Activated CD4-positive, alpha-beta T cell treated with anti-CD3 and anti-CD28 coated beads, Interleukin-2, amount 50 U/mL, for 24 hours (primary cell): Measurements from ENCODE around the gene MACO1.
"Not testable (repeated sequence)": the region's sequence is repeated elsewhere in the genome, so short reads cannot be mapped to it uniquely, and the experiment has no call there.

Experiments
- DNase-seq, 2 donors: peaks; one replicate each; pipeline ENCODE4 v3.0.0-alpha.2; 2020; ENCODE audit warnings: low read depth in 1 of 2, low spot score in 1 of 2

Gene MACO1

DNA sequence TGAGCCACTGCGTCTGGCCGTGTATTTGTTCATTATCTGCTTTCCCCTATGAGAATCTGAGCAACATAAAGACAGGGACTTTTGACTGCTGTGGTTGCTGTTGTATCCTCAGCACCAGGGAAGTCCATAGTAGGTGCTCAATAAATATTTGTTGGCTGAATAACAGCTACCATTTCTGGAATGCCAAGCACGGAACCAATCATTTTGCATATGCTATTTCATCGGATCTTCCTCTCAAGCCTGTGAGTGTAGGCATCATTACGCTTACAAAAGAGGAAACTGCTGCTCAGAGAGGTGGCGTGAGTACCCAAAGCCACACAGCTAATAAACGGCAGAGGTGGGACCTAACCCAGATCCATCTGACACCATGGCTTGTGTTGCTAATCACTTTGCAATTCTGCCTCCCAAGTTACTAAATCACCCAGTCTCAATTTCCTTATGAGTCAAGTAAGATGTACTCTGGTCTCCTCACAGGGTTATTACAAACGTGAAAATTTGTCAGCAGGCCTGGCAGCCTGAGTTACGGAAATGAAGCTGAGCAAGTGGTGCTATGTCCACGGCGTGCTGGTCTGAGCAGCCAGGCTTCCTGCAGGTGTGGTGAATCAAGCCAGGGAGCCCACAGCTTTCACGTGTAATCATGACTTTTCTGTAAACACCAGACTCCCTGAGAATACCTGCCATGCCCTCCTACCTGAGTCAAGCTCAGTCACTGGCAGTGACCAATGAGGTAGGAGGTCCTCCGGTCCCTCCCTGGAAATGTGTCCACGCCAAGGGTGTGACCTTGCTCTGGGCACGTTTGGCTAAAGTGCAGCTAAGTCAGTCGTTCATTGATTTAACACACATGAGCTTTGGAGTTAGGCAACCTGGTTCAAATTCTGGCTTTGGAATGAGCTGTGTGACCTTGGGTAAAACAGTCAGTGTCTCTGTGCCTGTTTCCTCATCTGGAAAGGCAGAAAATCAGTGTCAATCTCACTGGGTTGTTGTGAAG is 5.3 kb upstream of the MACO1 start:
- DNase-seq, result no peak

GRCh38 chr1:25427696-25428095 is 3.0 kb upstream of the MACO1 start:
- DNase-seq, result no peak

DNA sequence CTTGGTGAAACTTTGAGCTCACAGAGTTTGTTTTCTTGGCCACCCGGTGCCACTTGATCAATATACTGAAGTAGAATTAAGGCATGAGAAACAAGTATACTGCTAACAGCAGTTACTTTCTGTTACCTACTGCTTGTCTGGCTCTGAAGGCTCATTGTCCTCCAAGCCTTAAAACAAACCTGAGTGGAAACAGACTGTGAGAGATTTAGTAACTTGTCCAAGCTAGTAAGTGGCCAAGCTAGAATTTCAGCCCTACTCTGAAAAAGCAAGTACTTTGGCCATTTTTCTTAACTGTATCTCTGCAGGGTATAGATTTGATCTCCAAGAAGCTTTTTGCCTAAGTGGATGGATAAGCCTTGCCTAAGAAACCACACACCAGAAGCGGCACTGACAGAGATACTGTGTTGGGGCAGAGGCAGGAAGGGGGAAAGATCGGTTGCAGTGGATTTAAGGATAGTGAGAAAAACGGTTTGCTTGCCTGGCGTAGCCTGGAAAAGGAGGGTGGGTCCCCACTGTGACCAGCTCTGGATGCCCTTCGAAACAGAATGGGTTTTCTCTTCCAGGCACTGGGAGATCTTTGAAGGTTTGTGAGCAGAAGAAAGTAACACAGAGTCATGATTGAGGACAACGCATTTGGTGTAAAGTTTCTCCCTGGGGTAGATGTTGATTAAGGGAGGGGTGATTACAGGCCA is 2.1 kb upstream of the MACO1 start:
- no peak for DNase-seq

- DNase-seq, result no peak
Observed at GRCh38 chr1:25430967-25431881, 527 bp downstream of the MACO1 start.

GRCh38 chr1:25431955-25432719 is 1.4 kb downstream of the MACO1 start:
- DNase-seq, result no peak

DNA sequence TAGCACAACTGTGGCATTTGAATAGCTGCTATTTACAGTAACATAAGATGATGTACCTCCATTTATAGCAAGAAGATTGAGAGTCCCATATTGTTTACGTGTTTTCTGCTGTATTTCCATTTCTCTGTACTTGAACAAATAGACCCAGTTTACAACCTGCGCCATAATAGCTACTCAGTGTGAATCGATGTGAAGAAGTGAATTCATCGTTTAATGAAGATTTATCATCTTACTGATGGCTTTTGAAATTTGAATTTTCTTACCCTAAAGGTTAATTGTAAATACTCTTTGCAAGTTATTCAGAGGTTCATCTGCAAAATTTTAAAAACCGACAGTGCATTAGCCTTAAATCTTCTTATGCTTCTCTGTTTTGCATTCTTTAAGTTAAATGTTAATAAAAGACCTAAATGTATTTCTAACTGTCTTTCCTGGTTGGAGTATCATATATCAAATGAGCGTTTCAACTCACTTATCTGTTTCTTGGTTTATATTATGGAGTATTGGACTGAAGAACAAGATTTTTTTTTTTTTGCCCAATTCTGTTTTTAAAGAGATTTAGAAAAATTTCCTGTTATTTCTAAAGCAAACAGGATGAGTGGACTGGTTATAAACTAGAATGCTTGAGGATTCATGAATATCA is 2.2 kb downstream of the MACO1 start:
- no peak for DNase-seq

DNA sequence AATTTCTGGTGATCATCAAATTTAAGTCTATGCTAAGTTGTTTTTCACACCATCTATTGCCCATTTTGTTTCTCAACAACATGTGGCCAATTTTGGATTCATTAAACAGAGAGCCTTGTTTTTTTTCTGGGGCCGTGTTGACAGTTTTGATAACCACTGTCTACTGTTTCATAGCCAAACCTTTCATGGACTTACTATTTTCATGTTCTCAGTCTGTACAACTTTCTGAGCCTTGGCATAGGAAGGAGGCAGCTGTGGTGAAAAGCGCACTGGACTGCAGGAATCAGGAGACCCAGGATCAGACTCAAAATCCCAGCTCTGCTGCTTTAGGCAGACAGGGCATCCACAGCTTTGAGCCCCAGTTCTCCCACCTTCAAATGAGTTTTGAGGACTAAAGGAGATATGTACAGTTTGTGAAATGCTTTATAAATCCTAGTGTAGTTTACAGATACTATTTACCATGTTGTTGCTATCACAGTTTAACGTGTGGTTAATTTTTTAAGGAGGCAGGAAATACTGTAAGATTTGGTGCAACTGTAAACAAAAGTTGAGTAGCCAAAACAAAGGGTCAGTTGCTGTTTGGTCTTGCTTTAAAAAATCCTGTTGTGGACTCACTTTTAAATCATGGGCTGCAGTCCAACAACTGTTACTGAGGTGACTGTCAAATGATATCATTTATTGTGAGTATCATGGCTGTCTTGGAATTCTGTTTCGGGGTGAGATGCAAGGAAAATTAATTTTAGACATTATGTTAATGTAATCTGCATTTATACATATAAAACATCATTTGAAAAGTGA is 2.9 kb downstream of the MACO1 start:
- no peak for DNase-seq

GRCh38 chr1:25435397-25436108 is 4.9 kb downstream of the MACO1 start:
- no peak for DNase-seq

GRCh38 chr1:25437672-25438071 is 7.0 kb downstream of the MACO1 start:
- DNase-seq, result no peak

GRCh38 chr1:25439287-25439686 is 8.6 kb downstream of the MACO1 start:
- DNase-seq, result no peak

DNA sequence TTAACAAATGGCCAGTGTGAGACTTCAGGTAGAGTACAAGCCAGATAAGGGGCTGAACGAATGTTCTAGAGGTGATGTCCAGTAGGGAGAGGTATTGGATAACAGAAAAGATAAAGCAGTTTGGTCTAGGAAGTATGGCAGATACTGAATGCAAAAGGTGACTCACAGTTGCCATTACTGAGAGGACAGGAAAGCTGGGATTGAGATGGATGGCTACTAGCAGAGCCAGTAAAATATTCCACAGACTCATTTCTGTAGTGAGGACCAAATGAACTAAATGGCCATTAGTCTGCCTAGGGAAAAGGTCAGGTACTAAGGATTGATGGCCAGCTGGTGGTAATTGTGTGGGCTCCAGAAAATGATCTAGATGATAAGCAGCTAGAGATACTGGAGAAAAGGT is 11.5 kb downstream of the MACO1 start:
- no peak for DNase-seq

GRCh38 chr1:25443030-25443699 is 12.5 kb downstream of the MACO1 start:
- DNase-seq, result no peak

DNA sequence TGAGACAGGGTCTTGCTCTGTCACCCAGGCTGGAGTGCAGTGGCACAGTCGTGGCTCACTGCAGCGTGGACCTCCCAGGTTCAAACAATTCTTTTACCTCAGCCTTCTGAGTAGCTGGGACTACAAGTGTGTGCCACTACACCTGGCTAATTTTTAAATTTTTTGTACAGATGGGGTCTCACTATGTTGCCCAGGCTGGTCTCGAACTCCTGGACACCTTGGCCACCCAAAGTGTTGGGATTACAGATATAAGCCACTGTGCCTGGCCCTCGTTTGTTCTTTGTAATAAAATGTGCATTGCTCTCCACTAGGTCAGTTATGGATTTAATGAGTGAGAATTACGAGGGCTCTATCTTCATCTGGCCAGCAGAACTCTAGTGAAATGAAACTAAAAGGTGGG is 13.9 kb downstream of the MACO1 start:
- not testable (repeated sequence) for DNase-seq

DNA sequence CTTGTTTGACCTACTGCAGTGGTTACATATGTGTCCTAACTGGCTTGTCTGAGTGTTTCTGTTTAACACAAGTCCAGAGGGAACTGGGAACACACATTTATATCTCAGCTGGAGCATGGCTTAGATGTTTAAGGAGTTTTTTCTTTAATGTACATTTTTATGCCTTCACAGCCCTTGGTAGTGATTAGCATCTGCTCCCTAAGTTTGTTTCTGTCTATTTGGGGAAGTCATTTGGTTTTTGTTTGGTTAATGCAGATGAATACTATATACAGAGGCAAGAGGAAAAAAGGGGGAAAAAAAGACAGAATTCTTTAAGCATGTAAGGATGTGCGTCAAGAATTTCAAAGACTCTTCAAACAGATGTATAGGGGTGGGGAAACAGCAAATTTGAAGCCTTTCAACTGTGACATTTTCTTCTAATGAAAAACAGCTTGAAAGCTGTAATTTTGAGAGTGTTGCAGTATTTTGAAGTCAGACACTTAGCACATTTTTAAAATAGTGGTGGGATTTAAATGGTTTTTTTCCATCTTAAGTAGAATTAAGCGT is 15.4 kb downstream of the MACO1 start:
- no peak for DNase-seq

DNA sequence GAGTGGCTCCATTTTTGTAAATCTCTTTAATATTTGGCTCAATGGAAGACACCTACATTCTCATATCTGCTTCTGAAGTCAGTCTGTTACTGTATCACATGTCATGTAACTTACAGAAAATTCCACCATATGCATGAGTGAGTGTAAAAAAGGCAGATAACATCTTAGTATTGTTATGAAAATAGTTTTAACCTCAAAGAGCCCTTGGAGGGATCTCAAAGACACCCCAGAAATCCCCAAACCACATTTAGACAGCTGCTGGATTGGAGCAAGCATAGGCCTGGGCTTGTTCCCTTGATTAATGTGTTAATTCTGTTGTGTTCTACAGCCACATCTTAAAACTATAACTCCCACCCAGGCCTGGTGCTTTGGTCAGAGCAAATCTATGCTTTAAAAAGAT is 16.9 kb downstream of the MACO1 start:
- DNase-seq, result no peak

- DNase-seq, result no peak
Observed at GRCh38 chr1:25450891-25451290, 20.2 kb downstream of the MACO1 start.

GRCh38 chr1:25451908-25452307 is 21.2 kb downstream of the MACO1 start:
- no peak for DNase-seq

GRCh38 chr1:25456502-25456901 is 25.8 kb downstream of the MACO1 start:
- no peak for DNase-seq
